GM10248 (cell line): Measurements from ENCODE around the gene RUNX3.

Experiments used
- CTCF ChIA-PET: fragments of 300-600 bp; sonication (Branson Sonifier 250); formaldehyde crosslinking; extraction: SDS; loops from one replicate; lab custom pipeline; 2021; ENCODE audit warnings: antibody characterized with exemption; lab: Yijun Ruan, JAX
- POLR2A ChIA-PET: fragments of 350-650 bp; sonication (Branson Sonifier 250); formaldehyde crosslinking; extraction: SDS; loops from one replicate; lab custom pipeline; 2020; ENCODE audit warnings: antibody characterized with exemption; lab: Yijun Ruan, JAX
- DNase-seq: peaks from one replicate; pipeline ENCODE4 v3.0.0; 2012; ENCODE audit errors: extremely low spot score
- CTCF ChIP-seq: IDR thresholded peaks from 2 replicates; pipeline ENCODE4 v1.5.1; 2012; ENCODE audit warnings: mild to moderate bottlenecking, low read depth; ENCODE audit errors: extremely low read depth, missing control alignments, control extremely low read depth

Gene RUNX3

GRCh38 chr1:24888061-24888970 lies 41.8 kb downstream of the RUNX3 start:
- no peak for TF ChIP-seq CTCF
- ChIA-PET POLR2A (no interaction called here), CTCF (interaction anchor here (4.1 kb wide), 1 partner anchor 10 kb away, joined by 23 read pairs; no protein-coding TSS in a partner anchor)
- DNase-seq: peak; percentile 3

GRCh38 chr1:24886241-24886640 lies 43.8 kb downstream of the RUNX3 start:
- TF ChIP-seq CTCF: no peak
- DNase-seq: peak; percentile 2
- ChIA-PET CTCF (interaction anchor here (4.1 kb wide), 1 partner anchor 12 kb away, joined by 23 read pairs; no protein-coding TSS in a partner anchor), POLR2A (no interaction called here)

- DNase-seq: no peak
- no peak for TF ChIP-seq CTCF
- ChIA-PET CTCF (interaction anchor here (1.4 kb wide), 1 partner anchor 152 kb away, joined by 5 read pairs; no protein-coding TSS in a partner anchor), POLR2A (no interaction called here)
Measured at GRCh38 chr1:24884751-24885150, 45.3 kb downstream of the RUNX3 start.

GRCh38 chr1:24881034-24881433 lies 49.0 kb downstream of the RUNX3 start:
- no peak for DNase-seq
- no peak for TF ChIP-seq CTCF
- ChIA-PET CTCF (interaction anchor here (1.1 to 1.6 kb wide), 3 partner anchors 13 to 25 kb away, joined by 3 to 5 read pairs (median 3); no protein-coding TSS in a partner anchor), POLR2A (no interaction called here)

GRCh38 chr1:24878775-24879742 lies 51.0 kb downstream of the RUNX3 start:
- ChIA-PET POLR2A (no interaction called here), CTCF (interaction anchor here (1.3 to 1.4 kb wide), 2 partner anchors 14 to 19 kb away, joined by 3 to 4 read pairs; no protein-coding TSS in a partner anchor)
- TF ChIP-seq CTCF: no peak
- no peak for DNase-seq

GRCh38 chr1:24878045-24878444 lies 52.0 kb downstream of the RUNX3 start:
- CTCF ChIA-PET: interaction anchor here (1.4 kb wide), 1 partner anchor 13 kb away, joined by 3 read pairs; no protein-coding TSS in a partner anchor
- no peak for DNase-seq
- POLR2A ChIA-PET: no interaction called here
- TF ChIP-seq CTCF: no peak
